Esophagus squamous epithelium (tissue), 4 donors: ENCODE results near the gene ZFP37.
"Not testable (repeated sequence)": the region's sequence is repeated elsewhere in the genome, so short reads cannot be mapped to it uniquely, and the experiment has no call there.

Experiments used
- CTCF ChIP-seq, 6 experiments: fragments of 450-650 bp in 4 of 6; fragments of 200-600 bp in 2 of 6; sonication (generic) in 2 of 6; IDR thresholded peaks; one replicate each; pipeline ENCODE4 v1.5.1; 2016 to 2019; ENCODE audit warnings: antibody characterized with exemption in 6 of 6, mild to moderate bottlenecking in 4 of 6, moderate library complexity in 4 of 6
- POLR2A ChIP-seq, 4 donors: fragments of 450-650 bp; IDR thresholded peaks; one replicate each; pipeline ENCODE4 v1.6.1; 2017; ENCODE audit warnings: antibody characterized with exemption in 4 of 4, mild to moderate bottlenecking in 4 of 4, moderate library complexity in 3 of 4

- not testable (repeated sequence) for TF ChIP-seq CTCF, POLR2A (IDR thresholded peaks at IDR 0.05)
Observed at GRCh38 chr9:113059581-113060284, 3.2 kb upstream of the ZFP37 start.
